Parathyroid adenoma (tissue), 2 donors: ENCODE results near the gene PRDM16.

Experiments used
- H2AFZ ChIP-seq: fragments of 300-600 bp; sonication (generic); one replicate; pipeline ENCODE4 v1.7.0; 2017; ENCODE audit warnings: antibody characterized with exemption, mild to moderate bottlenecking
- H3K27ac ChIP-seq: fragments of 300-600 bp; sonication (generic); one replicate; pipeline ENCODE4 v1.7.0; 2017
- H3K27me3 ChIP-seq: fragments of 300-600 bp; sonication (generic); one replicate; pipeline ENCODE4 v1.7.0; 2017; ENCODE audit warnings: low read length; ENCODE audit not compliant: control insufficient read depth, insufficient read depth
- H3K36me3 ChIP-seq: fragments of 300-600 bp; sonication (generic); one replicate; pipeline ENCODE4 v1.7.0; 2017; ENCODE audit warnings: low read length; ENCODE audit not compliant: control insufficient read depth, insufficient read depth
- H3K4me1 ChIP-seq: fragments of 300-600 bp; sonication (generic); one replicate; pipeline ENCODE4 v1.7.0; 2017; ENCODE audit warnings: control low read depth
- H3K4me2 ChIP-seq: fragments of 300-600 bp; sonication (generic); one replicate; pipeline ENCODE4 v1.7.0; 2017; ENCODE audit warnings: low read length
- H3K4me3 ChIP-seq: fragments of 300-600 bp; sonication (generic); one replicate; pipeline ENCODE4 v1.7.0; 2017; ENCODE audit warnings: low read depth, low read length
- H3K79me2 ChIP-seq: fragments of 300-600 bp; sonication (generic); one replicate; pipeline ENCODE4 v1.7.0; 2017; ENCODE audit warnings: control low read depth
- H3K9ac ChIP-seq: fragments of 300-600 bp; sonication (generic); one replicate; pipeline ENCODE4 v1.7.0; 2017; ENCODE audit warnings: mild to moderate bottlenecking
- H3K9me3 ChIP-seq: fragments of 300-600 bp; sonication (generic); one replicate; pipeline ENCODE4 v1.7.0; 2017; ENCODE audit warnings: low read length; ENCODE audit not compliant: control insufficient read depth
- TF ChIP-seq, protein P1 (sequence below): fragments of 300-600 bp; sonication (generic); IDR thresholded peaks from one replicate; pipeline ENCODE4 v1.7.0; 2017; ENCODE audit warnings: antibody characterized with exemption, mild to moderate bottlenecking
- donor health status: primary hyperparathyroidism.

Gene PRDM16

DNA sequence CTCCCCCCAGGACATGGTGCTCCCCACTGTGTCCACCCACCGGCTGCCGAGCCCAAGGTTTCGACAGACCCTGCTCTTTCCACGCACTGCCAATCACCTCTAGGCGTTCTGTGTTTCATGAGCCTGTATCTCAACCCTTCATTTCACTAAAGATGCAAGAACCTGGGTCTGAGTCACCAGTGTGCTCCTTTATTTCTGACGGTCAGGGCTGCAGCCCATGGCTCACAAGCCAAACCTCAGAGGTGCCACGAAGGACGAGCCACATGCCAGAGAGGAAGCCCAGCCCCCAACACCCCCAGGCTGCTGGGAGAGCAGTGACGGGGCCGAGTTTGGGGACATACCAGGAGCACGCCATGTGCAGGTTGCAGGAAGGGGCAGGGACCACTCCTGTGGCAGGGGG lies 306.2 kb downstream of the PRDM16 start:
- Histone ChIP-seq H3K36me3 (no peaks in the 10 kb centered on the region), H3K79me2 (no peaks in the 10 kb centered on the region), H3K9me3 (no peaks in the 10 kb centered on the region), H3K9ac (no peak overlapping the region), H3K27ac (no peak overlapping the region), H3K4me1 (no peaks in the 10 kb centered on the region), H3K27me3 (no peaks in the 10 kb centered on the region), H3K4me3 (no peak overlapping the region), H3K4me2 (no peak overlapping the region), H2AFZ (no peak overlapping the region)
- TF ChIP-seq, protein P1, sequence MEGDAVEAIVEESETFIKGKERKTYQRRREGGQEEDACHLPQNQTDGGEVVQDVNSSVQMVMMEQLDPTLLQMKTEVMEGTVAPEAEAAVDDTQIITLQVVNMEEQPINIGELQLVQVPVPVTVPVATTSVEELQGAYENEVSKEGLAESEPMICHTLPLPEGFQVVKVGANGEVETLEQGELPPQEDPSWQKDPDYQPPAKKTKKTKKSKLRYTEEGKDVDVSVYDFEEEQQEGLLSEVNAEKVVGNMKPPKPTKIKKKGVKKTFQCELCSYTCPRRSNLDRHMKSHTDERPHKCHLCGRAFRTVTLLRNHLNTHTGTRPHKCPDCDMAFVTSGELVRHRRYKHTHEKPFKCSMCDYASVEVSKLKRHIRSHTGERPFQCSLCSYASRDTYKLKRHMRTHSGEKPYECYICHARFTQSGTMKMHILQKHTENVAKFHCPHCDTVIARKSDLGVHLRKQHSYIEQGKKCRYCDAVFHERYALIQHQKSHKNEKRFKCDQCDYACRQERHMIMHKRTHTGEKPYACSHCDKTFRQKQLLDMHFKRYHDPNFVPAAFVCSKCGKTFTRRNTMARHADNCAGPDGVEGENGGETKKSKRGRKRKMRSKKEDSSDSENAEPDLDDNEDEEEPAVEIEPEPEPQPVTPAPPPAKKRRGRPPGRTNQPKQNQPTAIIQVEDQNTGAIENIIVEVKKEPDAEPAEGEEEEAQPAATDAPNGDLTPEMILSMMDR: no peak

GRCh38 chr1:3377166-3377565 lies 308.2 kb downstream of the PRDM16 start:
- Histone ChIP-seq H3K27ac (no peak overlapping the region), H3K36me3 (no peaks in the 10 kb centered on the region), H3K4me1 (no peaks in the 10 kb centered on the region), H3K27me3 (no peaks in the 10 kb centered on the region), H3K9ac (no peak overlapping the region), H3K9me3 (no peaks in the 10 kb centered on the region), H3K4me2 (no peak overlapping the region), H3K79me2 (no peaks in the 10 kb centered on the region), H2AFZ (no peak overlapping the region), H3K4me3 (no peak overlapping the region)
- TF ChIP-seq, protein P1: no peak

DNA sequence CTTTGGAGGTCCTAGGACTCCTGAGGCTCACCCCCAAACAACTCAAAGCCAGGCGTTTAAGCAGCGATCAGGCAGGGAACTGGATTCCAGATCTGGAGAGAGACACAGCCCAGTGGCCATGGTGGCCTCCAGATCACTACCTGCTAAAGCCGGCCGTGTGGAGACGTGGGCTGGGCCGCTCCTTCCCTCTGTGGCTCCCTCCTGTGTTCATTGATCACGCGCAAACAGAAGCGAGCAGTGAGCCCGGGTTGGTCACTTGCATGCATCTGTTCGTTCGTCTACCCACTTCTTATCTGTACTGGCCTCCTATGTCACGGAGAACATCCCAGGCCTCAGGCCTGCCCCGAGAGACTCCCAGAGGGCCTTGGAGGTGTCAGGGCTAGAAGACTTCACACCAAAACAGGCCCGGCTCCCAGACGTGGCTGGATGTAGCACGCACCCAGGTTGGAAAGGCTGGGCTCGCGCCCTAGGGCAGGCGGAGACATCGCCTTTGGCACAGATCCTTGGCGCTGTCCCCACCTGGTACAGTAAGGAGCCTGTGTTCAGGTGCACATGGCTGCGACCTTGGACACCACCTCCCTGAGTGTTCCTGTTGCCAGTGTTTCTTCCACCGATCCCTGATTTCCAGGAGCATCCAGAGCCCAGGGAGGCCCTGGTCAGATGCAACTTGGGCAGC lies 308.7 kb downstream of the PRDM16 start:
- no peaks in the 10 kb centered on the region for H3K4me1 ChIP-seq
- H3K4me3 ChIP-seq: no peak overlapping the region
- no peak overlapping the region for H3K27ac ChIP-seq
- TF ChIP-seq, protein P1: no peak
- H3K79me2 ChIP-seq: no peaks in the 10 kb centered on the region
- H2AFZ ChIP-seq: no peak overlapping the region
- H3K27me3 ChIP-seq: no peaks in the 10 kb centered on the region
- H3K4me2 ChIP-seq: no peak overlapping the region
- H3K9me3 ChIP-seq: no peaks in the 10 kb centered on the region
- H3K9ac ChIP-seq: no peak overlapping the region
- no peaks in the 10 kb centered on the region for H3K36me3 ChIP-seq

GRCh38 chr1:3378411-3379208 lies 309.6 kb downstream of the PRDM16 start:
- TF ChIP-seq, protein P1: no peak
- Histone ChIP-seq H3K27me3 (no peaks in the 10 kb centered on the region), H2AFZ (no peak overlapping the region), H3K79me2 (no peaks in the 10 kb centered on the region), H3K4me1 (no peaks in the 10 kb centered on the region), H3K4me2 (no peak overlapping the region), H3K36me3 (no peaks in the 10 kb centered on the region), H3K9me3 (no peaks in the 10 kb centered on the region), H3K4me3 (no peak overlapping the region), H3K9ac (no peak overlapping the region), H3K27ac (no peak overlapping the region)
